ENCODE results near the gene LYST. TPM values are rescaled to one million over a fixed set of nuclear protein-coding genes. Genes with fewer than 3 reads are reported as not detected.
"Not testable (repeated sequence)": the region's sequence is repeated elsewhere in the genome, so short reads cannot be mapped to it uniquely, and the experiment has no call there.

The LYST gene
- total and polyA plus RNA-seq, 12 donors: 6.7 to 48.0 (median 19.0) TPM

- intact Hi-C loops (cut with DNase I): no loop called here
- H3K9me3 ChIP-seq (replicated peaks in 1 of 3): no peaks in the 10 kb centered on the region
- DNase-seq: no peak
- no peak overlapping the region for H3K4me3 ChIP-seq
- TF ChIP-seq, protein P1, sequence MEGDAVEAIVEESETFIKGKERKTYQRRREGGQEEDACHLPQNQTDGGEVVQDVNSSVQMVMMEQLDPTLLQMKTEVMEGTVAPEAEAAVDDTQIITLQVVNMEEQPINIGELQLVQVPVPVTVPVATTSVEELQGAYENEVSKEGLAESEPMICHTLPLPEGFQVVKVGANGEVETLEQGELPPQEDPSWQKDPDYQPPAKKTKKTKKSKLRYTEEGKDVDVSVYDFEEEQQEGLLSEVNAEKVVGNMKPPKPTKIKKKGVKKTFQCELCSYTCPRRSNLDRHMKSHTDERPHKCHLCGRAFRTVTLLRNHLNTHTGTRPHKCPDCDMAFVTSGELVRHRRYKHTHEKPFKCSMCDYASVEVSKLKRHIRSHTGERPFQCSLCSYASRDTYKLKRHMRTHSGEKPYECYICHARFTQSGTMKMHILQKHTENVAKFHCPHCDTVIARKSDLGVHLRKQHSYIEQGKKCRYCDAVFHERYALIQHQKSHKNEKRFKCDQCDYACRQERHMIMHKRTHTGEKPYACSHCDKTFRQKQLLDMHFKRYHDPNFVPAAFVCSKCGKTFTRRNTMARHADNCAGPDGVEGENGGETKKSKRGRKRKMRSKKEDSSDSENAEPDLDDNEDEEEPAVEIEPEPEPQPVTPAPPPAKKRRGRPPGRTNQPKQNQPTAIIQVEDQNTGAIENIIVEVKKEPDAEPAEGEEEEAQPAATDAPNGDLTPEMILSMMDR (IDR thresholded peaks at IDR 0.05): no peak
- no peak for TF ChIP-seq POLR2A (IDR thresholded peaks at IDR 0.05)
- peaks cover 0 to 7% of the 10 kb centered on the region in 2 donors for H3K4me1 ChIP-seq (replicated peaks in 1 of 2)
- H3K36me3 ChIP-seq (replicated peaks in 1 of 2): no peaks in the 10 kb centered on the region
- 32 to 42% (median 37%) methylated on average over 3 of the region's 3 CpGs for WGBS, 4 donors
- no peak overlapping the region for H3K27ac ChIP-seq
- H3K27me3 ChIP-seq: no peaks in the 10 kb centered on the region
These were observed 13.8 kb downstream of the LYST start for GRCh38 chr1:235852887-235853286.

GRCh38 chr1:235851939-235852338 lies 14.8 kb downstream of the LYST start:
- H3K27ac ChIP-seq: no peak overlapping the region
- H3K9me3 ChIP-seq (replicated peaks in 1 of 3): no peaks in the 10 kb centered on the region
- no peaks in the 10 kb centered on the region for H3K27me3 ChIP-seq
- TF ChIP-seq, protein P1 (IDR thresholded peaks at IDR 0.05): no peak
- TF ChIP-seq POLR2A (IDR thresholded peaks at IDR 0.05): no peak
- whole genome bisulfite sequencing, 4 donors: 81 to 90% (median 88%) methylated on average over 3 of the region's 3 CpGs
- intact Hi-C loops (cut with DNase I): no loop called here
- H3K36me3 ChIP-seq (replicated peaks in 1 of 2): no peaks in the 10 kb centered on the region
- H3K4me1 ChIP-seq (replicated peaks in 1 of 2): peaks cover 0 to 7% of the 10 kb centered on the region in 2 donors
- DNase-seq: no peak
- no peak overlapping the region for H3K4me3 ChIP-seq

GRCh38 chr1:235848251-235848650 lies 18.5 kb downstream of the LYST start:
- H3K4me3 ChIP-seq; H3K36me3 ChIP-seq (replicated peaks in 1 of 2); H3K9me3 ChIP-seq (replicated peaks in 1 of 3); DNase-seq; intact Hi-C loops (cut with DNase I); H3K27me3 ChIP-seq; H3K27ac ChIP-seq: not testable (repeated sequence)
- WGBS, 4 donors: 85 to 95% (median 88%) methylated on average over 3 of the region's 3 CpGs
- H3K4me1 ChIP-seq (replicated peaks in 1 of 2): peaks cover 0 to 20% of the 10 kb centered on the region in 2 donors

GRCh38 chr1:235845656-235846107 lies 21.0 kb downstream of the LYST start:
- H3K9me3 ChIP-seq (replicated peaks in 1 of 3); H3K36me3 ChIP-seq (replicated peaks in 1 of 2); H3K4me3 ChIP-seq; intact Hi-C loops (cut with DNase I); DNase-seq; H3K27ac ChIP-seq; H3K27me3 ChIP-seq: not testable (repeated sequence)
- WGBS, 4 donors: 74 to 88% (median 82%) methylated on average over 5 of the region's 5 CpGs
- H3K4me1 ChIP-seq (replicated peaks in 1 of 2): peaks cover 0 to 30% of the 10 kb centered on the region in 2 donors

DNA sequence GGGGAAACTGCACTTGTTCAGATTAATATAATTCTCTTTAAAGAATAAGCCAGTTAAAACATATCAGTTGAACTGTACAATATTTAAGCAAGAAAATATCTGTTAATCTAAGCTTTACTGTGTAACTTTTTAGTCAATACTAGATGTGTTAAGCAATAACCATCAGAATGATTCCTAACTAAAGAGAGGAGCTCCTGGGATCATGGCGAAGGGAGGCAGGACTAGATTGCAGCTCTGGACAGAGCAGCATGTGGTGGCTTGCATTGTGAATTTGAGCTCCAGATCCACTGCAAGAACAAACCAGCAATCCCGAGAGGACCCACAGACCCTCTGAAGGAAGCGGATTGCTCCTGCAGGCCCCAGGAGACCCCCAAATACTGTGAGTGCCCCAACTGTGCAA lies 21.9 kb downstream of the LYST start:
- DNase-seq: no peak
- WGBS, 4 donors: 87 to 100% (median 96%) methylated on average over 3 of the region's 3 CpGs
- Histone ChIP-seq H3K4me3 (no peak overlapping the region), H3K27ac (no peak overlapping the region), H3K4me1 (replicated peaks in 1 of 2) (peaks cover 0 to 30% of the 10 kb centered on the region in 2 donors), H3K36me3 (replicated peaks in 1 of 2) (no peaks in the 10 kb centered on the region), H3K27me3 (no peaks in the 10 kb centered on the region), H3K9me3 (replicated peaks in 1 of 3) (no peaks in the 10 kb centered on the region)
- intact Hi-C loops (cut with DNase I): no loop called here
- TF ChIP-seq POLR2A (IDR thresholded peaks at IDR 0.05): no peak
- TF ChIP-seq, protein P1 (IDR thresholded peaks at IDR 0.05): no peak
